Measurements from ENCODE around the gene KCNJ12.
"Not testable (repeated sequence)": the region's sequence is repeated elsewhere in the genome, so short reads cannot be mapped to it uniquely, and the experiment has no call there.

KCNJ12 gene
- 0 to 0.04 (median 0) reads per million in 3 experiments for total RNA-seq

DNA sequence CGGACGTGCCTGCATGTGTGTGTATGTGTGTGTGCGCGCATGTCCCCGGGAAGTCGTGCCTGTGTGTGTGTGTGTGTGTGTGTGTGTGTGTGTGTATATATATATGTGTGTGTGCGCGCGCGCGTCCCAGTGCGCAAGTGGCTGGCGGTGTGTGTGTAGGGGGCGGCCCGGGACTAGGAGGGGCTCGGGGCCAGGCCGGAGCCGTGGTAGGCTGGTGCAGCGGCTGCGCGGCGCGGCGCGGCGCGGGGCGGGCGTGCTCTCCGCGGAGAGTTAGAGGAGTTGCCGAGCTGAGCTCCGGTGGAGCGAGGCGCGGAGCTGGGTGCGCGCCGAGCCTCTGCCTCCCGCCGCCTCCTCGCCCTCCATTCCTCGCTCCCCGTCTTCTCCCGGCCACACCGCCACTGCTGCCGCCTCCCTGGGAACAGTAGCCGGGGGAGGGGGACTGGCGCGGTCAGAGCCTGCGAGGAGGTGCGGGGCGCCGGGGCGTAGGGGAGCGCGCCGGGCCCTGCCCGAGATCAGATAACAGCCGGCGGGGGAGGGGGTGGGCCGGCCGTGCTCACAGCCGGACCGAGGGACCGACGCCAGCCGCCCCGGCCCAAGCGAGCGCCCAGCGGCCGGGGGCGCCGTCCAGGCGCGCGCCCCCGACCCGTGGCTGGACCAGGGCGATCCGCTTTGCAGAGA, at the start of gene KCNJ12:
Gene KCNJ12, plus strand, starts transcription at position 277 of the 678 bp plus-strand sequence. CDS start 38,986 bp downstream, outside the sequence.
- no peak for DNase-seq

DNA sequence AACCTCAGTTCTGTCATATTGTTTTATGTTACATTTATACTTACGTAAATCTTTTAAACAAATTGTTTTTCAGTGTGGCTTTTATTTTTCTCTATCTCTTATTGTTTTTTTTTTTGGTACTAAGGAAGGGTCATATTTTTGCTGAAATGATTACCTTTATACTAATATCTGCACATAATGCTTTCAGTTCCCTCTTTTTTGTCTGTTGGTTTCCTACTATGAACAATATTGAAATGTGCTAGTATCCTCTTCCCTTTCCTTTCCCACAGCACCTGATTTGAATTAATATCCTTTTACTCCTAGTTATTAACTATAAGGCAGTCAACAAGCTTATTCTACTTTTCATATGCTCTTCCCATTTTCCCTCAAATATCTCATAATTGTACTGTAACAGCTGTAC, 48.2 kb upstream of the KCNJ12 start:
- DNase-seq = not testable (repeated sequence)

DNA sequence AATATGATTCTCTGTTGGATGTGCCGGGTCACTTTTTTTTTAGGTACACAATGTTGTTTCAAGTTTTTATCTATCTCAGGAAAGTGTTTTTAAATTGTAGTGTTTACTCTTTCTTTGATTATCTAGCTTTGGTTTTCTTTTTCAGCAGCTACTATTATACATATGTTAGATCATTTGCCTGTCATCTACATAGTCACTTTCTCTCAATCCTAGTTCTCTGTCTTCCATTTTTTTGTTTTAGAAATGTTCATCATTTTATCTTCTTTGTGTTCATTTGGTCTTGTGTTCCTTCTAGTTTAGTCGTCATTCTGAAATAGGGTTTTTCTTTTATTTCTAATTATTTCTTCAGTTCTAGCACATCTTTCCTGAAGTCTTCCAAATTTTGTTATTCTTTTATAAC, 47.4 kb upstream of the KCNJ12 start:
- DNase-seq = not testable (repeated sequence)

DNA sequence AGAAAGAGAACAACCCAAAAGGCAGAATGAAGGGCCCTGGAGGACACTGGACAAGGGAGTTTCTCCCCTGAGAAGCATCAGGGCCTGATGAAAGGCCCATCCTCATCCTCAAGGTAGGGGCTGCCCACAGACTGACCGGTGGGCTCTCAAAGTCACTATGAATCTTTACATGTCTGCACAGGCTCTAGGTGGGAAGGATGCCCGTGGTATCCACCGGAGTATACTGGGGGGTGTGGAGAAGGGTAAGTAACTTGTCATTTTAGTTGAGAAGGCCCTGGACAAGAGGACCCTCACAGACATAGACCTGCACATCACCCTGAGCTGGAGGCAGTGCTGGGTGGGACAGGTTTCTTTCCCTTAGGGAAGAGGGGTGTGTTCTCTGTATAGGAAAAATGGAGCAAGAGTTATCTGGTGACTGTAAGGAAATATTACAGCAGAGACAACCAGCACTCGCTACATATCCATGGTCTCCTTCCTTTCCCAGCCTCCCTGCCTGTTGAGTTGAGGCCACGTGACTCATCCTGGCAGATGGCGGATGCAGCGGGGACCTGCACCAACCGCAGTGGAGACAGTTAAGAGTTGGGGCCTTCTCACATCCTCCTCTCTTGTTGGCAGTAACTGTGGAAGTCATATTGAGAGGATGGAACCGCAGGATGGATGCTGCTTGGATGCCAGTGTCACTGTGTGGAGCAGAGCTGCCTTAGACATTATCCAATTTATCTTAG, 45.6 kb upstream of the KCNJ12 start:
- DNase-seq = no peak

DNA sequence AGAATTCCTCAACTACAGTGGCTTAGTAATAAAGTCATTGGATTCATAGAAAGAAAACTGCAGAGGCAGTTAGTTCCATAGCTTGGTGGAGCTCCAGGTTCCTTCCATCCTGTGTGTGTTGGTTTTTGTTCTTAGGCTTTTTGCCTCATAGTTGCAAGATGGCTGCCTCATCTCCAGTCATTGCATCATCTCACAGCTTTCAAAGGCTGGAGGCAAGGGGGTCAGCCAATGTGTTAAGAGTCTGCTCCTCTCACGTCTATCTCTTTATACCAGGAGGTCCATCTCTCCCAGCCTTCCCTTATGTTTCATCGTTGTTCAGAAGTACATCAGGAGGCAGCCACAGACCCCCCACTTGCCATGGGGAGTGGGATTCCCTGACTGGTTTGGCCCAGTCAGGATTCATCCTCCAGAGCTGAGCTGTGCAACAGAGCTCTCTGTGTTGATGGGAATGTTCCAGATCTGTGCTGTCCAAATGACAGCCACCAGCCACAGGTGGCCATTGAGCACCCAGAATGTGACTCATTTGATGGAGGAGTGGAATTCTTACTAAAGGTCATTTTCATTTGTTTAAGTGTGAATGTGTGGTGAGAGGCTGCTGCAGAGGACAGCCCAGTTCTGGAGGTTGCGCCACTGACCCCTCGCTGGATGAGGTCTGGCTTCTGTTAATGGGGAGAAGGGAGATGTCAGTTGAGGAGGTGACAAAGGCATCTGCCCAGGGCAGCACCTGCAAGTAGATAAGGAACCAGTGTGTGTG, 39.4 kb upstream of the KCNJ12 start:
- DNase-seq = not testable (repeated sequence)

DNA sequence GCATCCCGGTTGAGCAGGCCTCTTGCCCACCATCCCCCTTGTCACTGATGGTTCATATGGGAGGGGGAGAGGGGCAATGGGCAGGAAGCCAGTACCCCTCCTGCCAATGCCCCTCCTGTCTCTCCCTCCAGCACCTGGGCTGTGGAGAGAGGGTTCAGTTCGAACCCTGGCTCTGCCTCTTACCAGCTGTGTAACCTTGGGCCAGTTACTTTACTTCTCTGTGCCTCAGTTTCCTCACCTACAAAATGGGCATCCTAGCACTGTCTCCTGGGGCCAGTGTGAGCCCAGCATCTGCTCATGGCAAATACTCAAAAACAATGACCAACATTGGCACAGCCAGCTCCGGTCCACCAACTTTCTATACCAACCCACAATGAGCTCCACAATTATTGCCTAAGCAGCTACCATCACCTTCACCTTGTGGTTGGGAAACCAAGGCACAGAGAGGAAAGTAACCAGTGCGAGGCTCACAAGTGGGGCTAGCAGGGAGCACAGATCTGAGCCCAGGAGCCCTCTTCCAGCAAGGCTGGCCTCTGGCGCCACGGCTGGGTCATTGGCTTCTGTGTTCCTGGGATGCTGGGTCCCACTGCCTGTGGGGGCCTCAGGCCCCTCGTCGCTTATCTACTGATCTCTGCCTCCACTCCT, 38.1 kb upstream of the KCNJ12 start:
- DNase-seq = not testable (repeated sequence)

DNA sequence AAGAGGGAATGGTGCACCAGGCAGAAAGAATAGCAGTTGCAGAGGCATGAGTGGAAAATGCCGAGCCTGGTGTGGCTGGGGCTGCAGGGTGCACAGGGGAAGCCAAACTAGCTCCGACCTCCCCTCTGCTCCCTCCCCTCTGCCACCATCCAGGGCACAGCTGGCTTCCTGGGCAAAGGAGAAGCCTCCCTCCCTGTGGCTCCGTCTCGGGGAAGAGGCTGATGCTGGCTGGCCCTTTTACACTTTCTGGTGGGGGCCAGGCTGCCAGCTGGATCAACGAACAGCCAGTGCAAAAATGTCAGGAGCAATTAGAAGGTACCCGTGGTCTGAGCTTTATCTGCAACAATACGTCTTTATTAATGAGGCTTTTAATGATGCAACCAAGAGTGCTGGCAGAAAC, 37.1 kb upstream of the KCNJ12 start:
- no peak for DNase-seq

DNA sequence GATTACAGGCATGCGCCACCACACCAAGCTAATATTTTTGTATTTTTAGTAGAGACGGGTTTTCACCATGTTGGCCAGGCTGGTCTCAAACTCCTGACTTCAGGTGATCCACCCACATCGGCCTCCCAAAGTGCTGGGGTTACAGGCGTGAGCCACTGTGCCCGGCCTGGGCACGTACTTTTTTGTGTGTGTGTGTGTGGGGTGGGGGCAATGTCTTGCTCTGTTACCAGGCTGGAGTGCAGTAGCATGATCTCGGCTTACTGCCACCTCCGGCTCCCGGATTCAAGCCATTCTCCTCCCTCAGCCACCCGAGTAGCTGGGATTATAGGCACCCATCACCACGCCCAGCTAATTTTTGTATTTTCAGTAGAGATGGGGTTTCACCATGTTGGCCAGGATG, 36.6 kb upstream of the KCNJ12 start:
- not testable (repeated sequence) for DNase-seq

DNA sequence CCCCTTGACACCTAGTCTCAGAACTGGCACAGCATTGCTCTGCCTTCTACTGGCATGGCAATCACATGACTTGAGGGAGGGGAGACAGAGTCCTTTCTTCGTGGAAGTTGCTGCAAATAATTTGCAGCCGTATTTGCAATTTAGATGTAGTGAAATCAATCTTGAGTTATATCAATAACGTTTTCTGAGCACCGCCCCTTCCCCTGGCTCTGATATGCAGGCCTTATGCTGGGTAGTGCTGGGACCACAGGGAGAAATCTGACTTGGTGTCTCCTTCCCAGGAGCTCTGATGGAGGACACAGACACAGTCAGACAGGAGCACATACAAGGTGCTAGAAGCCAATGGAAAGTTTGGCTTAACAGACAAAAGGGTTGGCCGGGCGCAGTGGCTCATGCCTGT, 35.8 kb upstream of the KCNJ12 start:
- DNase-seq = not testable (repeated sequence)

DNA sequence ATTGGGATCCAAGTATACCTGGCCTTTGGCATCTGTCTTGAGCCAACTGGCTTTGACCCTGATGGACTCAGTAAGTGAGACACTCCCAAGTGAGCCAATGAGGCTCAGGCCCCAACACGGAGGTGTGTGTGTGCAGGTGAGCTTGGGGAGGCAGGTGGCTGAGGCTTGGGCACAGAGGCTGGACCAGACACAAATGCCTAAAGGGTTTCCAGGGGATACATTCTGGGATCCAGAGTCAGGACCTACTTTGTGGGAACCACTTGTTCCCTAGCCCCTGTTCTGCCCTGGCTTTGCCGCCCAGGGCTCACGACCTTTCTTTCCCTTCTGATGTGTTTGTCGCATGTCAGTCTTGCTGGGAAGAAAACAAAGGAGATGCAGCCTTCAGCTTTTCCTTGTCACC, 34.9 kb upstream of the KCNJ12 start:
- DNase-seq = not testable (repeated sequence)

DNA sequence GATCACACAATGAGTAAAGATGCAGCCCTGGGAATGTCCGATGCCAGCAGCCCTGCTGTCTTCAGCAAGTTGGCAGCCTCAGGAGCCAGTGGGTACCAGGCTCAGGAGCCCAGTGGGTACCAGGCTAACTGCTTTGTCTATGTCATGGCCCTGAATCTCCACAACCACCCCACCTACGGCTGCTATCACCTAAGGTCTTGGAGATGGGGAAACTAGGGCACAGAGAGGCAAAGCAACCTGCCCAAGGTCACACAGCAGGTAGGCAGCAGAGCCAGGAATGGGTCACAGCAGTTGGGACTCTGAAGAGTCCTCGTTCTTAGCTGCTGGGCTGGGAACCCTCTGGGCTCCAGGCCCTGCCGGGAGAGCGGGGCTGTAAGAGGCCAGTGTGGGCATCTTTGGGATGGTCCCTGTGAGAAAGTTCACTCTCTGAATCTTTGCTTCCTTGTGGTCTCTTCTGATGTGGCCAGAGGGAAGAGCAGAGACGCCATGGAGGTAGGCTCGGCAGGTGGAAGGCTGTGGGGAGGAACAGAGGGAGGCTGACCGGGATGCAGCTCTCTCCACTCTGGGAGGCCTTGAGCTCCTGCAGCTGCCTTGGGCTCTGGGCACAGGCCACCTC, 34.1 kb upstream of the KCNJ12 start:
- DNase-seq = not testable (repeated sequence)

DNA sequence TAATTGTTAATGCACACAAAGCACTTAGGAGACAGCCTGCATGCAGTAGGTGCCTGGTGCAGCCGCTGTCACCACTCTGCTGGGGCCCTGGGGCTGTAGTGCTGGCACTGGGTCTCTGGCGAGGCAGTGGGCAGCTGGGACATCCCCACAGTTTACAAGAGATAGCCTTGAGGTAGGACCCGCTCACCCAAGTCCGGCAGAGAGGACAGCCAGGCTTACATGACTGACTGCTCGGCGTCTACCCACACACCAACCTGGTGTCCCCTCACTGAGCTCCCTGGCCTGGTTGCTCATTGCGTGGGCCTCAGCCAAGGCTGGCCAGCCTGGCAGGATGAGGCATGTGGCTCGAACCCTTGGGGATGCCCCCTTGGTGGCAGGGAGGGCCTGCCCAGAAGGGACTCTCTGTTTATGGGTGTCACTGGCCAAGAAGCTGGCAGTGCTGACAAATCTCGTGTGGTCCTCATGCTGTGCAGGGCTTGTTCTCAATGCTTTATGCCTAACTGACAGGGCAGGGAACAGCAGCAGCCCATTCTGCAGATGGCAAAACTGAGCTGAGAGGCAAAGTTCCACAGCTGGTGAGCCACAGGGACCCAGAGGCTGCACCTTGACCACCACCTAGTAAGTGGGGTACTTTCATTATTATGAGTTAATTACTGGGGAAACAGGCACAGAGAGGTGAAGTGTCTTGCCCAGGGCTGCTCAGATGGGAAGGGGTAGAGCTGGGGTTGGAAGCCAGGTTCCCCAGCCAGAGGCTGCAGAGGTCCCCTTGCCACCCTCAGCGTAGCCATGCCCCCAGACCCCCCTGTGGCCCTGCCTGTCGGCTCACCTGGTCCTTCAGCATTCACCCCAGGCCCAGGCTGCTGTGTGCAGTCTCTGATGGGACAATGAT, 32.9 kb upstream of the KCNJ12 start:
- not testable (repeated sequence) for DNase-seq

DNA sequence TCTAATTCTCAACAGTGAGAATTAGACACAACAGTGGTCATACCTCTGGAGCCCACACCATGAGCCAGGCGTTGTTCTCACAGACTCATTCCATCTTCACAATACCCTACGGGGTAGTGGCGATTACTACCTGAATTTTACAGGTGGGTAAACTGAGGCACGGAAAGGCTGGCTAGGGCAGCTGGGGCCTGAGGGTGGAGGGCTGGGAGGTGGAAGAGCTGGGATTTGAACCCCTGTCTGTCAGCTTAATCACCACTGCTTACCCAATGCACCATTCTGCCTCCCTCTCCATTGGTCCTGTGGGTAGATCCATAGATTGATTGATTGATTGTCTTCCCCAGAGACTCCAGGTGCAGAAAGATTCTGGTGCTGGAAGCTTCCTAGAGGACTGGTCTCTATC, 31.4 kb upstream of the KCNJ12 start:
- not testable (repeated sequence) for DNase-seq

DNA sequence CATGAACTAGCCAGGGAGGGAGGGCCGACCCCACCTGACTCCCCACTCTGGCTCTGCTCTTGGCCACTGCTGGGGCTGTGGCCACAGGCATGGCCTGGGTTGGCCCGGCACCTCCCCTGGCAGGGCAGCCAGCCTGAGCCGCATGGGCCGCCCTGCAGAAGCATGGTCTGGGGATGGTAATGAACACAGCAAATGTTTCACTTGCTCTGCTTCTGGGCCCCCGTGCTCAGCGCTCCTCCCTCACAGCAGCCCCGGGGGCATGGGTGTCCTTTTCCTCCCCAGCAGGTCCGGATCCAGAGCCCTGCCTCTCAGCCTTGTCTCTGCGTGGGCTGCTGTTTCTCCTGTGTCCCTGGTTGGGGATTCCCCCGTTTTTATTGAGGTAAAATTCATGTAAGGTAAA, 30.9 kb upstream of the KCNJ12 start:
- no peak for DNase-seq

DNA sequence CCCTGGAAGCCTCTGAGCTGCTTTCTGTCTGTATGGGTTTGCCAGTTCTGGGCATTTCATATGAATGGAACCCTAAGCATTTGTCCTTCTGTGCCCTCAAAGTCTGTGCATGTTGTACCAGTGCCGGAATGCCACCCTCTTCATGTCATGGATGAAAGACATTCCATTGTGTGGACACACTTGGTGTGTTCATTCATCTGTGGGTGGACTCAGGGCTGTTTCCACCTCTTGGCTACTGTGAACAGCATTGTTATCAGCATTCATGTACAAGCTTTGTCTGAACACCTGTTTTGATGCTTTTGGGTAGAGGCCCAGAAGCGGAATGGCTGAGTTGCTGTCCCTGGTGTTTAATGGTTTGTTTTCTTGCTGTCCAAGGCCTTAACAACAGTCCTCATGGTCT, 30.1 kb upstream of the KCNJ12 start:
- not testable (repeated sequence) for DNase-seq

DNA sequence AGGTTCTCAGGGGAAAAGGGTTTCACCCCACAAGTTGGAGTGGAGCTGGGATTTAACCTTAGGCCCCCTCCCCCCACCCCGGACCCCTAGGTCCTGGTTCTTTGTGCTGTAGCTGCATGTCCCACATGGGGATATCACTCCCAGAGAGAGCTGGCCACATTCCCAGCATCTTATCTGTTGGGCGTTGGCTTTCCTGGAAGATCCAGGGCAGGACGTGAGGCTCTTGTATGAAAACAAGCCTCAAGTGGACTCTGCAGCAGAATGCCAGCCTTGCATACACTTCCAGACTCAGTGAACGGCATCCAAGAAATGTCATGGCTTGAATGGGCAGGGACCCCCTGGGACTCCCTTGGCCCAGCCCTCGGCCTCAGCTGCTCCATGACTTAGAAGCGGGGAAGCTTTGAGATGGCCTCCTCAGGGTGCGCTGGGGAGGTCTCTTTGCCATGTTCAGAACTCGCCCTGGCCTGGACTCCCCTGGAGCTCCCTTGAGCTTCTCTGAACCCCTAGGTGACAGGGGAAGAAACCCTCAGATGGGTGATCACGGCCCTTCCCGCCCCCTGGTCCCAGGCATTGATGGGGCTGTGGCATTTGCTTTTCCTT, 29.4 kb upstream of the KCNJ12 start:
- DNase-seq = not testable (repeated sequence)

DNA sequence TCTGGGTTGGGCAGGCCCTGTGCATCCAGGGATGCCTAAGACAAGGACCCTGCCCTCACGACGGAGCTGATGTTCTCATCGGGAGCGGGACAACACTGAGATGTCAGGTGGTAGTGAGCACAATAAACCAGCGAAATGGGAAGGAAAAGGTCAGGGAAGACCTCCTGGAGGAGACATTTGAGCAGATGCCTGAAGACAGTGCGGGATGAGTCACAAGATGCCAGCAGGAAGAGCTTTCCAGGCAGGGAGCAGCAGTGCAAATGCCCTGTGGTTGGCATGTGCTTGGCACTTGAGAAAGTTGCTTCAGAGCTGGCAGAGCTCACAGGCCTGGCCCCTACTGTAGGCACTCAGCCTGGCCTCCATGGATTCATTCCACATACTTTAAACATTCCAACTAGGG, 28.5 kb upstream of the KCNJ12 start:
- DNase-seq = not testable (repeated sequence)

DNA sequence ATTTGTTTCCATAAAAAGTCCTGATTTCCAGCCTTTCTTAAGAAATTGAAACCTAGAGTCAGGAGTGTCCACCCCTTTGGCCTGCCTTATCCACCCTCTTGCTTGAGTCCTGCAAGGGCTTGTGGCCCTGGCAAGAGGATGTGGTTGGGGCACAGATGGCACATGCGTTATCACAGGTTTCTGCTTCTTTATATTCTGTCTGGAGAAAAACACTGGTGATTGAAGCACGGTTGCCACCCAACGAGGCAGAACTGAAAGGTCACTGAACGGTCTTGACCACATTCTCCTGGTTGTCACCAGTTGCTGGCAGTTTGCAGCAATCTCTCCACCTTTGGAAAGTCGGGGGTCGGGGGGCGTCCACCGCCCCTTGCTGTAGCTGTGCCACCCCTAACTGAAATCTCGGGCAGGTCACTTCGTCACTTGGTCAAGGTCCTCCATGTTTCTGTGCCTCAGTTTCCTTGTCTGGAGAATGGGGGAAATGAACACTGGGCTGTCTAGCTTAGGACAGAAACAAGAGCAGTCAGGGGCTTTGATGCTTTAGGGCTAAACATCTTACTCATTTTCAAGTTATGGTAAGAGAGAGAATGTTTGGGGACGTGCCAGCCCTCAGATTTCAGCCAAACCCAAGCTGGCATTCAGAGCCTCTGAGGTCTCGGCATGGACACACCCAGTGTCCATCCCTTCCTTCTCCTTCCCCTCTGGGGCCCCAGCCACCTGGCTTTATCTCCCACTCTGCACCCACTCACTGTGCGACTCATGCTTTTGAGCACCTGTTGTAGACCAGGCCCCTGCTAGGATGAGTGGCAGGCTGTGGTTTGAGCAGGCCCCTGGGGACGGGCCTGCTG, 27.9 kb upstream of the KCNJ12 start:
- not testable (repeated sequence) for DNase-seq

DNA sequence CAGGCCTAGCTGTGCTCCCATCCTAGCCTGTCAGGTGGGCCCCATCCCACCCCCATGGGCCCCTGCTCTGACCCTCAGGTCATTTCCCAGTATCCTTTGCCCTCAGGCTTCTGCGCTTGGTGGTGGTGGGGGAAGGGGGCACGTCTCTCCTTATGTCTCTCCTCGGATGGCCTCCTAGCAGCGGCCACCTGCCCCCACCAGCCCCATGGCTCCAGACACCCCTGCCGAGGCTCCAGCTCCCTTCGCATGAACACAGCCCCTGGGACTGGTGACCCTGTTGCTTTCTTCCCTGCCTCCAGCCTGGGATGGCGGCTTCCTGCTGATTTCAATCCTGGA, 27.3 kb upstream of the KCNJ12 start:
- not testable (repeated sequence) for DNase-seq
